GM18502 (cell line): ENCODE measurements around the gene CRNN.

ENCODE experiments used
- ATAC-seq: cut with Tn5 transposase; IDR thresholded peaks from one replicate; pipeline ENCODE4 v1.9.1; 2021; ENCODE audit warnings: mild to moderate bottlenecking; ENCODE audit not compliant: unreplicated experiment, poor library complexity

The CRNN gene

GRCh38 chr1:152426731-152427130, 12.7 kb upstream of the CRNN start:
- no peak for ATAC-seq

DNA sequence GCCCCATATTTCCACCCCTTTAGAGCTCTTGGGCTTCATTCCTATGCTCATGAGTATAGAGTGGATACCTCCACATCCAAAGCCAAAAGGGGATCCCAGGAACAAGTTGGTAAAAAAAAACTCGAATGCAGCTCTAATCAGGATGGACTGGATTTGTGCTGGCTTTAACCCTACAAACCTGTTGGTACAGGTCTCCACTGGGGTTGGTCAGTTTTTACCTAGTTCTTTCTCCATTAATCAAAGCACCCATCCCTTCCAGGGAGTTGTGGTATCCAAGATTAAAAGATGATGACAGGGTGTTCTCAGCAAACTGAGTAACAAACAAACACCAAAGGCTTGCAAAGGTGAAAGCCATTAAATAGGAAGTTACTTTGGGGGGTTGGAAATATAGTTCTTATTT, 5.9 kb upstream of the CRNN start:
- no peak for ATAC-seq

- no peak for ATAC-seq
Measured at GRCh38 chr1:152415454-152416227, 1.6 kb upstream of the CRNN start.

- no peak for ATAC-seq
Measured at GRCh38 chr1:152412756-152413155, 1.3 kb downstream of the CRNN start.

GRCh38 chr1:152411134-152411533, 2.9 kb downstream of the CRNN start:
- no peak for ATAC-seq

DNA sequence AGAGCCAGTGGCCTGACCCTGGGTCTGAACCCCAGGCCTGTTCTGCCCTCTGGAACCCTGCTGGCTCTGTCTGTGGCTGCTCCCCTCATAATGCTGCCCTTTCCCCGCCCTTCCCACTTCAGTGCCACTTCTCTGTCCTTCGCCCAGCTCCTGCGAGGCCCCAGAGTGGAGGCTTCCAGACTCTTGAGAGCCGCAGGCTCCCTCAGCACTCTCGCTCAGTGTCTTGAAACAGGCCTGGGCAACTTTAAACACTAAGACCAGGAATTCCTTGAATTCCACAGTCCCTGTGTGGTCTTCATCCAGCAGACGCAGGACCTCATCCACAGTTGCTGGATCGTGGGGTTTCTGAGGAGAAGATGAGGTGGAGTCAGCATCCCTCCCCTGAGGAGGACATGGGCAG, 3.5 kb downstream of the CRNN start:
- no peak for ATAC-seq

GRCh38 chr1:152410028-152410427, 4.0 kb downstream of the CRNN start:
- no peak for ATAC-seq

DNA sequence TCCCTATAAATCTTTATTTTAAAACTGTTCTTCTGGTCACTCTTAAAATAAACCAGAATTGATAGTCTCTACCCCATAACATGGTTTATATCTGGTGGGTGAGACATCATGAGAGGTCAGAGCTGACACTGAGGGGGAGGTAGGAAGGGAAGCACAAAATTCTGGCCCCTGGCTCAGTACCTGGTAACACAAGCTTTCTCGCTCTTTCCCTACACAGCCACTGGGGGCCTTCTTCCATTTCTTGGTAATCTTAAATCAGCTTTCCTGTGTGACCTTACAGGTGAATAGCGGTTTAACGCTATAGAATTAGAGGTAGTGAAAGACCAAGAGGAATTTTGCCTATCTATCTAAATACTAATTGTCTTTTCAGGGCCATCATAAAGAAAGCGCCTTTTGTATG, 5.4 kb downstream of the CRNN start:
- ATAC-seq, result no peak

DNA sequence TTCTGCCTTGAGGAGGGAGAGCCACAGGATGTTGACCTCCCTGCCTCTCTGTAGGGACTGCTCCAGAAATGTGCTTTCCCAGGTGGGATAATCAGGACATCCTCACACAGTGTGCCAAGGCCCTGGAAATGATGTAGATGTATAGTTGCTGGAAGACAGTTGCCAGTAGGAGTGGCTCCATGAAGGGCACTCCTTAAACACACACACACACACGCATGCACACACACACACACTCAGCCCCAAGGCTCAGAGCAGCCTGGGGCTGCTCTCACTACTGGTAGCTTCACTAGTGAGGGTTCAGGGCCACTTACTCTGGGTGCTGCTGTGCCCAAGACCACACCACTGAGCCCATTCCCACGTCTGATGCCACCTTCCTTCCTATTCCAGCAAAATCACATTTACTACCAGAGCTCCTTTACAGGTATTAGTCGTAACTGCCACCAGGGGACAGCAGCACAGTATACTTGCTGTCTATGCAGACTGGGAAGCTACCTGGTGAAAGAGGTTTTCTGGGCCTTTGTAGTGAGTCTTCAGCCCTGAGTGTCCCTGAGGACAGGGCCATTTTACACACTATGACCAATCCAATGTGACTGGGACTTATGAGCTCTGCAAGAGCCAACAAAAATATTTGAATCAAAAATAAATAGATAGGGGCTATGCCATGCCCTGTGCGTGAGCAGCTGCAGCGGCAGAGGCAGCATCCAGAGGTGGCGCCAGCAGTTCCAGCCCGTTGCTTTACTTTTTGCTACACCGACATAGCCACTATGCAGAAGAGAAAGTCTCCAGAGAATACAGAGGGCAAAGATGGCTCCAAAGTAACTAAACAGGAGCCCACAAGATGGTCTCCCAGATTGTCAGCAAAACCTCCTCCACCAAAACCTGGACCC, 15.0 kb downstream of the CRNN start:
- ATAC-seq, result no peak

- ATAC-seq, result no peak
Measured at GRCh38 chr1:152397474-152397873, 16.6 kb downstream of the CRNN start.

DNA sequence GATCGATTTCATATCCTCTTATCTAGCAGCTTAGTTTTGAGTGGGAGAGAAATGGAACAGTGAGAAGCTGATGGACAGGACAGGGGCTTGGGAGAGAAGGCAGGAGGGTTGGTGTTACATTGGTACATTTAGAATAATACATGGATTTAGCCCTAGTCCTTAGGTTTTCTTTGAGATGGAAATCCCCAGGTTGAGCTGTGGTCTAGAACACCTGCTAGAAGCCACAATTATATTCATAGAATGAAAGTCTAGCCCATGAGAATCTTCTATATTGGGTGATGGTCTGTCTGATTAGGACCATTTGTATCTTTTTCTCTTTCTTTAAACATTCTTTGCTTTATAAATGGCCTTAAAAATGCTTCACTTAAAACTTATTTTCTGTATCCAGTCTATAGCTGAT, 19.9 kb downstream of the CRNN start:
- ATAC-seq, result no peak

GRCh38 chr1:152392909-152393308, 21.2 kb downstream of the CRNN start:
- ATAC-seq, result no peak

- no peak for ATAC-seq
Measured at GRCh38 chr1:152388889-152389288, 25.2 kb downstream of the CRNN start.

- ATAC-seq, result no peak
Measured at GRCh38 chr1:152386940-152387339, 27.1 kb downstream of the CRNN start.

GRCh38 chr1:152380932-152381331, 33.1 kb downstream of the CRNN start:
- no peak for ATAC-seq

GRCh38 chr1:152374451-152374850, 39.6 kb downstream of the CRNN start:
- ATAC-seq, result no peak

GRCh38 chr1:152372672-152373071, 41.4 kb downstream of the CRNN start:
- no peak for ATAC-seq

- ATAC-seq, result no peak
Measured at GRCh38 chr1:152367436-152367835, 46.6 kb downstream of the CRNN start.

- no peak for ATAC-seq
Measured at GRCh38 chr1:152359906-152360305, 54.2 kb downstream of the CRNN start, which contains the start of gene FLG2. FLG2 (minus strand) TSS chr1:152360006; CDS start chr1:152358884, 1,122 bp downstream.
